H9 (cell line): ENCODE measurements around the gene AANAT. TPM values are rescaled to one million over a fixed set of nuclear protein-coding genes. Genes with fewer than 3 reads are reported as not detected.
A peak's percentile ranks its signal among the peaks of the same experiment; 100 is the strongest.

ENCODE experiments used
- DNase-seq: peaks from one replicate; pipeline ENCODE4 v3.0.0-alpha.2; 2017
- H2AFZ ChIP-seq: one replicate; pipeline ENCODE4 v1.6.1; 2013; ENCODE audit warnings: mild to moderate bottlenecking, low read length, control low read depth, moderate library complexity
- H2AK5ac ChIP-seq: 2 replicates; pipeline ENCODE4 v1.6.1; 2013; ENCODE audit warnings: low read length, control low read depth, mixed read lengths; ENCODE audit not compliant: insufficient read length
- H2BK120ac ChIP-seq: one replicate; pipeline ENCODE4 v1.6.1; 2013; ENCODE audit warnings: low read depth, mild to moderate bottlenecking, low read length, control low read depth, inconsistent platforms; ENCODE audit not compliant: poor library complexity, severe bottlenecking
- H2BK12ac ChIP-seq: 2 replicates; pipeline ENCODE4 v1.6.1; 2013; ENCODE audit warnings: low read length, control low read depth, mixed read lengths, low read depth; ENCODE audit not compliant: insufficient read length
- H2BK15ac ChIP-seq: 2 replicates; pipeline ENCODE4 v1.6.1; 2013; ENCODE audit warnings: low read depth, low read length, control low read depth
- H2BK20ac ChIP-seq: one replicate; pipeline ENCODE4 v1.6.1; 2013; ENCODE audit warnings: low read depth, mild to moderate bottlenecking, low read length, control low read depth, inconsistent platforms; ENCODE audit not compliant: poor library complexity, severe bottlenecking
- H2BK5ac ChIP-seq: 2 replicates; pipeline ENCODE4 v1.6.1; 2013; ENCODE audit warnings: low read length, control low read depth, mixed read lengths; ENCODE audit not compliant: insufficient read length
- H3K14ac ChIP-seq: 2 replicates; pipeline ENCODE4 v1.6.1; 2013; ENCODE audit warnings: low read length, control low read depth; ENCODE audit not compliant: insufficient read depth
- H3K18ac ChIP-seq: 2 replicates; pipeline ENCODE4 v1.6.1; 2013; ENCODE audit warnings: low read depth, mild to moderate bottlenecking, mixed read lengths, low read length, control low read depth; ENCODE audit not compliant: insufficient read length
- H3K23ac ChIP-seq: 2 replicates; pipeline ENCODE4 v1.6.1; 2013; ENCODE audit warnings: low read length, control low read depth, mixed read lengths, low read depth; ENCODE audit not compliant: insufficient read length
- H3K23me2 ChIP-seq: 2 replicates; pipeline ENCODE4 v1.6.1; 2013; ENCODE audit warnings: low read depth, mild to moderate bottlenecking, mixed read lengths, low read length, control low read depth; ENCODE audit not compliant: insufficient read length, poor library complexity, severe bottlenecking
- H3K27ac ChIP-seq: 2 replicates; pipeline ENCODE4 v1.5.1; 2013; ENCODE audit warnings: low read length, control low read depth, mixed read lengths, low read depth; ENCODE audit not compliant: insufficient read length
- H3K27me3 ChIP-seq: 2 replicates; pipeline ENCODE4 v1.6.1; 2013; ENCODE audit warnings: low read length, control low read depth, inconsistent platforms; ENCODE audit not compliant: insufficient read depth
- H3K4ac ChIP-seq: 2 replicates; pipeline ENCODE4 v1.6.1; 2013; ENCODE audit warnings: low read depth, mild to moderate bottlenecking, control low read depth, inconsistent platforms, low read length, moderate library complexity
- H3K4me1 ChIP-seq: 2 replicates; pipeline ENCODE4 v1.6.1; 2013; ENCODE audit warnings: low read length, control low read depth, inconsistent platforms; ENCODE audit not compliant: insufficient read depth
- H3K4me2 ChIP-seq: 2 replicates; pipeline ENCODE4 v1.6.1; 2013; ENCODE audit warnings: low read length, control low read depth, mixed read lengths; ENCODE audit not compliant: insufficient read length, insufficient read depth
- H3K56ac ChIP-seq: 2 replicates; pipeline ENCODE4 v1.6.1; 2013; ENCODE audit warnings: low read depth, mild to moderate bottlenecking, mixed read lengths, low read length, control low read depth; ENCODE audit not compliant: insufficient read length
- H3K79me1 ChIP-seq: 2 replicates; pipeline ENCODE4 v1.6.1; 2013; ENCODE audit warnings: low read depth, mild to moderate bottlenecking, moderate library complexity, low read length, control low read depth, inconsistent platforms; ENCODE audit not compliant: insufficient read depth, poor library complexity, severe bottlenecking
- H3K79me2 ChIP-seq: 2 replicates; pipeline ENCODE4 v1.6.1; 2013; ENCODE audit warnings: low read length, control low read depth, inconsistent platforms; ENCODE audit not compliant: insufficient read depth
- H3K9ac ChIP-seq: 2 replicates; pipeline ENCODE4 v1.6.1; 2013; ENCODE audit warnings: low read length, control low read depth, mixed read lengths; ENCODE audit not compliant: insufficient read length; ENCODE audit errors: extremely low read depth
- H3K9me3 ChIP-seq: one replicate; pipeline ENCODE4 v1.6.1; 2013; ENCODE audit warnings: low read depth, low read length, inconsistent platforms; ENCODE audit not compliant: control insufficient read depth
- H3T11ph ChIP-seq: one replicate; pipeline ENCODE4 v1.6.1; 2013; ENCODE audit warnings: mild to moderate bottlenecking, low read length, control low read depth, inconsistent platforms
- H4K20me1 ChIP-seq: one replicate; pipeline ENCODE4 v1.6.1; 2013; ENCODE audit not compliant: control insufficient read depth, insufficient read length, insufficient read depth
- H4K5ac ChIP-seq: 2 replicates; pipeline ENCODE4 v1.6.1; 2013; ENCODE audit warnings: low read depth, mild to moderate bottlenecking, mixed read lengths, low read length, control low read depth; ENCODE audit not compliant: insufficient read length
- H4K8ac ChIP-seq: replicated peaks from 2 replicates; pipeline ENCODE4 v1.6.1; 2013; ENCODE audit warnings: low read length, control low read depth, mixed read lengths, low read depth; ENCODE audit not compliant: insufficient read length
- H4K91ac ChIP-seq: 2 replicates; pipeline ENCODE4 v1.6.1; 2013; ENCODE audit warnings: low read depth, mild to moderate bottlenecking, moderate library complexity, mixed read lengths, low read length, control low read depth; ENCODE audit not compliant: insufficient read length
- H3K27ac Mint-ChIP-seq, 3 experiments: 2 replicates in 2 of 3; 3 replicates in 1 of 3; pipeline ENCODE4 v1.8.0; 2020 to 2021; ENCODE audit warnings: mixed read lengths in 3 of 3, mild to moderate bottlenecking in 1 of 3, moderate library complexity in 1 of 3
- H3K27me3 Mint-ChIP-seq: 2 replicates; pipeline ENCODE4 v1.8.0; 2021; ENCODE audit warnings: low read depth, mild to moderate bottlenecking, moderate library complexity, mixed read lengths
- H3K36me3 Mint-ChIP-seq, 3 experiments: 2 replicates in 2 of 3; 3 replicates in 1 of 3; pipeline ENCODE4 v1.8.0; 2020 to 2021; ENCODE audit warnings: low read depth in 3 of 3, mixed read lengths in 3 of 3; ENCODE audit not compliant: insufficient read depth in 1 of 3
- H3K4me1 Mint-ChIP-seq, 2 experiments: 2 replicates each; pipeline ENCODE4 v1.8.0; 2020; ENCODE audit warnings: mixed read lengths in 2 of 2
- H3K4me3 Mint-ChIP-seq, 2 experiments: 2 replicates in 1 of 2; 3 replicates in 1 of 2; pipeline ENCODE4 v1.8.0; 2020 to 2021; ENCODE audit warnings: mild to moderate bottlenecking in 2 of 2, mixed read lengths in 2 of 2, moderate library complexity in 1 of 2
- H3K9me3 Mint-ChIP-seq, 2 experiments: 2 replicates in 1 of 2; 3 replicates in 1 of 2; pipeline ENCODE4 v1.8.0; 2020; ENCODE audit warnings: mild to moderate bottlenecking in 2 of 2, mixed read lengths in 2 of 2, moderate library complexity in 1 of 2
- WGBS: extraction: QIAGEN DNeasy Blood & Tissue Kit; methylation state at CpG from one replicate; pipeline ENCODE4 v1.1.7; 2013; ENCODE audit warnings: missing lambda C conversion rate, low lambda C conversion rate, mixed read lengths; ENCODE audit not compliant: insufficient read length; ENCODE audit errors: extremely low coverage; 5-methylcytosine and 5-hydroxymethylcytosine counted together
- total RNA-seq: library from RNA; stranded (reverse); gene quantifications from 2 replicates; pipeline ENCODE4 v1.2.1, GENCODE V29; 2021
- TF ChIP-seq, protein P1 (sequence below): fragments of 200-600 bp; sonication (generic); conservative IDR thresholded peaks from 3 replicates; pipeline ENCODE4 v1.8.0; 2021; ENCODE audit warnings: antibody characterized with exemption, mild to moderate bottlenecking

The AANAT gene
- total RNA-seq, 1 experiment from 2014 or later: 0.55 TPM

GRCh38 chr17:76421044-76421407, 46.4 kb upstream of the AANAT start:
- no CpG with 5 or more reads among the region's 7 CpGs for WGBS
- no peak for DNase-seq
- Mint-ChIP-seq H3K4me1 (peaks cover 19 to 25% of the 10 kb centered on the region in 2 experiments), H3K36me3 (peaks cover 3 to 27% (median 15%) of the 10 kb centered on the region in 3 experiments; a peak in 6 of 7 replicates), H3K27ac (peak overlapping the region in 1 of 3 experiments; percentile 68; a peak in 3 of 7 replicates), H3K9me3 (peaks cover 0 to 3% of the 10 kb centered on the region in 2 experiments; a peak in 1 of 5 replicates), H3K27me3 (no peaks in the 10 kb centered on the region), H3K4me3 (no peak overlapping the region)
- Histone ChIP-seq H3T11ph (no peak overlapping the region), H3K23ac (no peak overlapping the region), H4K20me1 (no peaks in the 10 kb centered on the region), H3K4me1 (peaks cover 3% of the 10 kb centered on the region; the same call in 1 of the 2 replicates), H4K91ac (no peak overlapping the region), H3K9me3 (no peaks in the 10 kb centered on the region), H3K27ac (no peak overlapping the region), H2BK5ac (no peak overlapping the region), H2BK20ac (no peak overlapping the region), H3K79me2 (peaks cover 18% of the 10 kb centered on the region), H3K4me2 (no peak overlapping the region), H3K9ac (no peak overlapping the region), H4K5ac (no peak overlapping the region), H3K56ac (no peak overlapping the region), H3K79me1 (peaks cover 4% of the 10 kb centered on the region), H3K18ac (no peak overlapping the region), H3K4ac (no peak overlapping the region), H3K27me3 (no peaks in the 10 kb centered on the region), H2BK12ac (no peak overlapping the region), H2AFZ (no peak overlapping the region), H3K14ac (no peak overlapping the region), H2BK120ac (no peak overlapping the region), H2BK15ac (no peak overlapping the region), H2AK5ac (no peak overlapping the region), H3K23me2 (no peaks in the 10 kb centered on the region), H4K8ac (no peak overlapping the region)
- TF ChIP-seq, protein P1, sequence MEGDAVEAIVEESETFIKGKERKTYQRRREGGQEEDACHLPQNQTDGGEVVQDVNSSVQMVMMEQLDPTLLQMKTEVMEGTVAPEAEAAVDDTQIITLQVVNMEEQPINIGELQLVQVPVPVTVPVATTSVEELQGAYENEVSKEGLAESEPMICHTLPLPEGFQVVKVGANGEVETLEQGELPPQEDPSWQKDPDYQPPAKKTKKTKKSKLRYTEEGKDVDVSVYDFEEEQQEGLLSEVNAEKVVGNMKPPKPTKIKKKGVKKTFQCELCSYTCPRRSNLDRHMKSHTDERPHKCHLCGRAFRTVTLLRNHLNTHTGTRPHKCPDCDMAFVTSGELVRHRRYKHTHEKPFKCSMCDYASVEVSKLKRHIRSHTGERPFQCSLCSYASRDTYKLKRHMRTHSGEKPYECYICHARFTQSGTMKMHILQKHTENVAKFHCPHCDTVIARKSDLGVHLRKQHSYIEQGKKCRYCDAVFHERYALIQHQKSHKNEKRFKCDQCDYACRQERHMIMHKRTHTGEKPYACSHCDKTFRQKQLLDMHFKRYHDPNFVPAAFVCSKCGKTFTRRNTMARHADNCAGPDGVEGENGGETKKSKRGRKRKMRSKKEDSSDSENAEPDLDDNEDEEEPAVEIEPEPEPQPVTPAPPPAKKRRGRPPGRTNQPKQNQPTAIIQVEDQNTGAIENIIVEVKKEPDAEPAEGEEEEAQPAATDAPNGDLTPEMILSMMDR: no peak
